Vagina (tissue), 2 donors: Measurements from ENCODE around the gene SCN3A. TPM values are rescaled to one million over a fixed set of nuclear protein-coding genes. Genes with fewer than 3 reads are reported as not detected.

Experiments
- DNase-seq, 2 donors: peaks; one replicate each; pipeline ENCODE4 v3.0.0-alpha.2; 2017; ENCODE audit errors: extremely low spot score in 2 of 2
- H3K27ac ChIP-seq: fragments of 200-600 bp; sonication (generic); one replicate; pipeline ENCODE4 v1.5.1; 2019
- H3K27me3 ChIP-seq: fragments of 200-600 bp; sonication (generic); one replicate; pipeline ENCODE4 v1.5.1; 2019
- H3K36me3 ChIP-seq, 2 donors: fragments of 200-600 bp; sonication (generic); one replicate each; pipeline ENCODE4 v1.5.1; 2017 to 2019
- H3K4me1 ChIP-seq: fragments of 200-600 bp; sonication (generic); one replicate; pipeline ENCODE4 v1.5.1; 2019
- H3K4me3 ChIP-seq, 2 donors: fragments of 200-600 bp; sonication (generic); 1 replicate in 1 of 2; 2 replicates in 1 of 2; pipeline ENCODE4 v1.5.1; 2016 to 2019
- H3K9me3 ChIP-seq: fragments of 200-600 bp; sonication (generic); one replicate; pipeline ENCODE4 v1.5.1; 2019
- POLR2A ChIP-seq, 2 donors: fragments of 450-650 bp; IDR thresholded peaks; one replicate each; pipeline ENCODE4 v1.6.1; 2017; ENCODE audit warnings: antibody characterized with exemption in 2 of 2, mild to moderate bottlenecking in 2 of 2, moderate library complexity in 2 of 2
- POLR2AphosphoS5 ChIP-seq, 2 donors: sonication (generic); formaldehyde crosslinking; IDR thresholded peaks; one replicate each; pipeline ENCODE4 v1.9.0; 2017; ENCODE audit warnings: antibody characterized with exemption in 2 of 2, mild to moderate bottlenecking in 2 of 2, low read depth in 1 of 2; ENCODE audit not compliant: insufficient read depth in 1 of 2
- intact Hi-C: fragments of 100-400 bp; cut with DNase I; formaldehyde crosslinking; loops from one replicate; pipeline ENCODE4 v1.15.1; 2023
- total RNA-seq: library from RNA; depleted of rRNA; stranded (reverse); fragments of >200 nt; gene quantifications from one replicate; pipeline ENCODE4 v1.2.3, GENCODE V29; 2016
- TF ChIP-seq, protein P1 (sequence below), 3 experiments: fragments of 450-650 bp in 2 of 3; fragments of 200-600 bp in 1 of 3; sonication (generic) in 1 of 3; IDR thresholded peaks; one replicate each; pipeline ENCODE4 v1.5.1; 2017 to 2019; ENCODE audit warnings: antibody characterized with exemption in 3 of 3, mild to moderate bottlenecking in 2 of 3, moderate library complexity in 2 of 3

Gene SCN3A
- total RNA-seq, 1 donor from 2014 or later: 2.0 TPM

DNA sequence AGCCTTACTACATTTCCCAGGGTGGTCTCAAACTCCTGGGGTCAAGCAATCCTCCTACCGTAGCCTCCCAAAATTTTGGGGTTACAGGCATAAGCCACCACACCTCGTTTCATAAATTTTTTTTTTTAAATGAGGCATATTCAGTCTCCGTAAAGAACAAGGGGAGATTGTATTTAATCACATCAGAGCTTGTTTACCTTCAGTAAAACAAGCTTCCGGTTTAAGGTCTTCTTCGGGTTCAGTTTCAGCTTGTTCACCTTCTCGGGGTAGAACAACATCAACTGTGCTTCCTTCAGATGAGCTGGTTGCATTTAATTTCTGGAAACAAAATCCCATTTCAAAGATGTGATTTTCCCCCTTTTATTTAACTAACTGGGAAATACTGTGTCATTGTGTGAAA, 88.6 kb downstream of the SCN3A start:
- no peak for DNase-seq
- no peak overlapping the region for H3K4me3 ChIP-seq
- no peaks in the 10 kb centered on the region for H3K9me3 ChIP-seq
- no peaks in the 10 kb centered on the region for H3K27me3 ChIP-seq
- no peaks in the 10 kb centered on the region for H3K36me3 ChIP-seq
- no peak overlapping the region for H3K27ac ChIP-seq
- no peak for TF ChIP-seq POLR2AphosphoS5 (IDR thresholded peaks at IDR 0.05; ENCODE audit: insufficient read depth in 1 of 2, low read depth in 1 of 2)
- TF ChIP-seq POLR2A (IDR thresholded peaks at IDR 0.05): no peak
- TF ChIP-seq, protein P1, sequence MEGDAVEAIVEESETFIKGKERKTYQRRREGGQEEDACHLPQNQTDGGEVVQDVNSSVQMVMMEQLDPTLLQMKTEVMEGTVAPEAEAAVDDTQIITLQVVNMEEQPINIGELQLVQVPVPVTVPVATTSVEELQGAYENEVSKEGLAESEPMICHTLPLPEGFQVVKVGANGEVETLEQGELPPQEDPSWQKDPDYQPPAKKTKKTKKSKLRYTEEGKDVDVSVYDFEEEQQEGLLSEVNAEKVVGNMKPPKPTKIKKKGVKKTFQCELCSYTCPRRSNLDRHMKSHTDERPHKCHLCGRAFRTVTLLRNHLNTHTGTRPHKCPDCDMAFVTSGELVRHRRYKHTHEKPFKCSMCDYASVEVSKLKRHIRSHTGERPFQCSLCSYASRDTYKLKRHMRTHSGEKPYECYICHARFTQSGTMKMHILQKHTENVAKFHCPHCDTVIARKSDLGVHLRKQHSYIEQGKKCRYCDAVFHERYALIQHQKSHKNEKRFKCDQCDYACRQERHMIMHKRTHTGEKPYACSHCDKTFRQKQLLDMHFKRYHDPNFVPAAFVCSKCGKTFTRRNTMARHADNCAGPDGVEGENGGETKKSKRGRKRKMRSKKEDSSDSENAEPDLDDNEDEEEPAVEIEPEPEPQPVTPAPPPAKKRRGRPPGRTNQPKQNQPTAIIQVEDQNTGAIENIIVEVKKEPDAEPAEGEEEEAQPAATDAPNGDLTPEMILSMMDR (IDR thresholded peaks at IDR 0.05): no peak
- no peaks in the 10 kb centered on the region for H3K4me1 ChIP-seq
- intact Hi-C loops: no loop called here

DNA sequence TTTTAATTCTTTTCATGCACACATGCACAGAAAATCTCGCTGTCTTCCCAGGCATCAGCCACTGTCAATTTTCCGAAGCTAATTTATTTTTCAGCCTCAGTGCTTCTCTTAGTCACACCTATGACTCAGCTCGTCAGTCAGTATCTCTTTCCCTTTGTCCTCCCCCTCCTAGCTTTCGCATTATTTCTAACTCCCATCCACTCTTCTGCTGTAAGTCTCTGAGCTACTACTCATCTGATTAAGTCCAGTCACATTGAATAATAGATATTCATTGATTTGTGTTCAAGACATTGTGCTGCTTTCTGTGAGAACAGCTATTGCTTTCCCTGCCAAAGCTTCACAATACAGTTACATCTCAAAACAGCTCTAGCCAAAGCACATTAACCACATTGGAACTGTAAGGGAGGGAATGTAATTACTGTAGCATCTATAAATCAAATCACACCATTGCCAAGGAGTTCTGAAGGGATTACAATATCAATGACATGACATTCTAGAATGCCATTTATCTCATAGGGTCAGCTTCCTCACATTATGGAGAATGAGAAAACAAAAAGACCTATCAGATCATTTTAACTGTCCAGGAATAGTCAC, 89.4 kb downstream of the SCN3A start:
- Histone ChIP-seq H3K27ac (no peak overlapping the region), H3K4me3 (no peak overlapping the region), H3K36me3 (no peaks in the 10 kb centered on the region), H3K27me3 (no peaks in the 10 kb centered on the region), H3K9me3 (no peaks in the 10 kb centered on the region), H3K4me1 (no peaks in the 10 kb centered on the region)
- intact Hi-C loops: no loop called here
- DNase-seq: no peak
- TF ChIP-seq POLR2AphosphoS5 (IDR thresholded peaks at IDR 0.05; ENCODE audit: insufficient read depth in 1 of 2, low read depth in 1 of 2): no peak
- TF ChIP-seq POLR2A (IDR thresholded peaks at IDR 0.05): no peak
- TF ChIP-seq, protein P1 (IDR thresholded peaks at IDR 0.05): no peak

DNA sequence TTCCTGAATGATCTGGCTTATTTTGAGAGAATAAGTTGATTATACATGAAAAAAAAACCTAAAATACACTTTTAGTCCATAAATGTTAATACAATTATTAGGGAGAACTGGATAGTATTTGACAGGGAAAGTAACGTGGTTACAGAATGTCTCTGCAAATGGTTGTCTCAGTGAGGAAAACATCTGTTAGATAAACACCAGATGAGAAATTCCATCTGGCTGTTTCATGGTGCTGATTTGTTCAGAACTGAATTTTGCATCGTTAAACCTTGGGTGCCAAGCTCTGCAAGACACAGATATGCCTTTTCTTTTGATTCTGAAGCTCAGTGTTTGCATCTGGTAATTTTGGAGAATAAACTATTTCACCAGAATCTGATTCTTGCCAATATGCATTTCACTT, 90.4 kb downstream of the SCN3A start:
- H3K27me3 ChIP-seq: no peaks in the 10 kb centered on the region
- TF ChIP-seq POLR2A (IDR thresholded peaks at IDR 0.05) (no peak), POLR2AphosphoS5 (IDR thresholded peaks at IDR 0.05; ENCODE audit: insufficient read depth in 1 of 2, low read depth in 1 of 2) (no peak)
- TF ChIP-seq, protein P1 (IDR thresholded peaks at IDR 0.05): no peak
- no peak for DNase-seq

DNA sequence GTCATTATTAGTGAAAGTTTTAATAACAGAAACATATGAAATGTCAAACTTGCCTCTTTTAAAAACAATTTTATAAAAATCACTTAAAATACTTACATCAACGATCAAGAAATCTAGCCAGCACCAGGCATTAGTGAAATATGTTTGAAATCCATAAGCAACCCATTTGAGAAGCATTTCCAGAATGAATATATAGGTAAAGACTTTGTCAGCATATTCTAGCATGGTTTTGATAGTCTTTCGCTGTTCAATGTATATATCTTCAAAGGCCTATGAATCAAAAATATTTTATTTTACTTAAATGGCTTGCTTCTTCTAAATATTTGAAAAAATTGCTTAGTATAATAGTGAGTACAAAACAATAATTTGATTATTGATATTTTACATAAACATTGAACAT, 91.1 kb downstream of the SCN3A start:
- no peak for DNase-seq
- TF ChIP-seq POLR2A (IDR thresholded peaks at IDR 0.05): no peak
- no peak for TF ChIP-seq POLR2AphosphoS5 (IDR thresholded peaks at IDR 0.05; ENCODE audit: insufficient read depth in 1 of 2, low read depth in 1 of 2)
- TF ChIP-seq, protein P1 (IDR thresholded peaks at IDR 0.05): no peak
- Histone ChIP-seq H3K9me3 (no peaks in the 10 kb centered on the region), H3K4me1 (no peaks in the 10 kb centered on the region), H3K27ac (no peak overlapping the region), H3K4me3 (no peak overlapping the region), H3K36me3 (no peaks in the 10 kb centered on the region), H3K27me3 (no peaks in the 10 kb centered on the region)
- intact Hi-C loops: no loop called here

More for the DNA sequence above, 90.4 kb downstream of the SCN3A start:
- H3K4me1 ChIP-seq: no peaks in the 10 kb centered on the region
- H3K9me3 ChIP-seq: no peaks in the 10 kb centered on the region
- H3K36me3 ChIP-seq: no peaks in the 10 kb centered on the region
- no peak overlapping the region for H3K27ac ChIP-seq
- no peak overlapping the region for H3K4me3 ChIP-seq
- intact Hi-C loops: no loop called here

DNA sequence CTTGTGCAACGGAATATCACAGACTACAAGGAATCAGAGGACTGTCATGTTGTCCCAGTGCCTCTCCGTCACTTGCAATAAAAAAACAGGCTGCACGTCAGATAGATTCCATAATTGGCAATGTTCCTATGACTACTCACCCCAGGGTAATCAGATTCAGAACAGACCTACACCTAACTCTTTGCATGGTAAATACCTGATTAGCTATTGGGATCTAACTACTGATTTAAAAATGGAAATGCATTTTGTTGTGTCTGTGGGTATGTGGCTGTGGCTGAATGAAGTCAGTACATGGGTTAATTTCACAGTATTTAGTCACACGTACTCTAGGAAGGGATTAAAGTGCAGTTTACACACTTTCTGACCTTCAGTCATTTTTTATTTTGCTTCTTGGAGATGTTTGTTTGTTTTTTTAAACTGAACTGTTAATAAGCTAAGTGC, 91.7 kb downstream of the SCN3A start:
- no peaks in the 10 kb centered on the region for H3K9me3 ChIP-seq
- H3K27me3 ChIP-seq: no peaks in the 10 kb centered on the region
- no peaks in the 10 kb centered on the region for H3K36me3 ChIP-seq
- H3K4me3 ChIP-seq: no peak overlapping the region
- DNase-seq: no peak
- no peak overlapping the region for H3K27ac ChIP-seq
- no peaks in the 10 kb centered on the region for H3K4me1 ChIP-seq
- no peak for TF ChIP-seq POLR2AphosphoS5 (IDR thresholded peaks at IDR 0.05; ENCODE audit: insufficient read depth in 1 of 2, low read depth in 1 of 2)
- TF ChIP-seq POLR2A (IDR thresholded peaks at IDR 0.05): no peak
- TF ChIP-seq, protein P1 (IDR thresholded peaks at IDR 0.05): no peak
- intact Hi-C loops: no loop called here
